Limb (tissue), 2 donors: Measurements from ENCODE around the gene HRAS.

ENCODE experiments used
- DNase-seq, 2 donors: peaks; one replicate each; pipeline ENCODE4 v3.0.0-alpha.2; 2016; ENCODE audit errors: extremely low spot score in 2 of 2

HRAS gene

GRCh38 chr11:497565-498296 is 37.6 kb downstream of the HRAS start:
- DNase-seq: no peak

- DNase-seq: no peak
Measured at GRCh38 chr11:496834-497564, 38.4 kb downstream of the HRAS start.

GRCh38 chr11:495537-495931 is 39.8 kb downstream of the HRAS start:
- DNase-seq: no peak

GRCh38 chr11:494761-495536 is 40.4 kb downstream of the HRAS start:
- DNase-seq: peak in 1 of 2 donors; percentile 36

GRCh38 chr11:492427-493226 is 42.7 kb downstream of the HRAS start:
- DNase-seq: no peak

GRCh38 chr11:491358-491757 is 44.0 kb downstream of the HRAS start:
- no peak for DNase-seq

- DNase-seq: no peak
Measured at GRCh38 chr11:490930-491260, 44.5 kb downstream of the HRAS start.

GRCh38 chr11:490186-490929 is 45.0 kb downstream of the HRAS start:
- DNase-seq: no peak

- no peak for DNase-seq
Measured at GRCh38 chr11:489610-490185, 45.7 kb downstream of the HRAS start.

GRCh38 chr11:488992-489391 is 46.4 kb downstream of the HRAS start:
- no peak for DNase-seq

GRCh38 chr11:488579-488978 is 46.8 kb downstream of the HRAS start:
- no peak for DNase-seq

GRCh38 chr11:488062-488461 is 47.3 kb downstream of the HRAS start:
- DNase-seq: no peak

GRCh38 chr11:487571-488021 is 47.8 kb downstream of the HRAS start:
- DNase-seq: no peak

- no peak for DNase-seq
Measured at GRCh38 chr11:486189-486588, 49.2 kb downstream of the HRAS start.

- no peak for DNase-seq
Measured at GRCh38 chr11:484616-485015, 50.8 kb downstream of the HRAS start.
